Breast epithelium (tissue), 4 donors: ENCODE measurements around the gene TRIM24. TPM values are rescaled to one million over a fixed set of nuclear protein-coding genes. Genes with fewer than 3 reads are reported as not detected.
"Not testable (repeated sequence)": the region's sequence is repeated elsewhere in the genome, so short reads cannot be mapped to it uniquely, and the experiment has no call there.

Experiments used
- DNase-seq, 2 donors: peaks; one replicate each; pipeline ENCODE4 v3.0.0-alpha.2; 2019; ENCODE audit warnings: low spot score in 2 of 2
- H3K27ac ChIP-seq, 2 donors: fragments of 200-600 bp; sonication (generic) in 1 of 2; one replicate each; pipeline ENCODE4 v1.5.1; 2016 to 2019; ENCODE audit warnings: mild to moderate bottlenecking in 1 of 2
- H3K27me3 ChIP-seq, 2 donors: fragments of 200-600 bp; sonication (generic) in 1 of 2; one replicate each; pipeline versions ENCODE4 v1.5.1 to v1.6.0; 2017 to 2019; ENCODE audit warnings: control low read depth in 1 of 2, mild to moderate bottlenecking in 1 of 2
- H3K36me3 ChIP-seq: fragments of 200-600 bp; one replicate; pipeline ENCODE4 v1.5.1; 2019
- H3K4me1 ChIP-seq, 2 donors: fragments of 200-600 bp; sonication (generic); one replicate each; pipeline ENCODE4 v1.5.1; 2016 to 2019; ENCODE audit warnings: control low read depth in 1 of 2
- H3K4me3 ChIP-seq, 3 donors: fragments of 200-600 bp; sonication (generic); 1 replicate in 2 of 3; 2 replicates in 1 of 3; pipeline ENCODE4 v1.5.1; 2016 to 2019; ENCODE audit warnings: mild to moderate bottlenecking in 3 of 3, moderate library complexity in 2 of 3
- H3K9me3 ChIP-seq, 2 donors: fragments of 200-600 bp; sonication (generic) in 1 of 2; one replicate each; pipeline ENCODE4 v1.5.1; 2016 to 2019; ENCODE audit warnings: control low read depth in 1 of 2
- CTCF ChIP-seq, 3 donors: fragments of 450-650 bp; IDR thresholded peaks; one replicate each; pipeline ENCODE4 v1.5.1; 2016 to 2017; ENCODE audit warnings: antibody characterized with exemption in 3 of 3, mild to moderate bottlenecking in 3 of 3, moderate library complexity in 3 of 3
- POLR2A ChIP-seq: fragments of 450-650 bp; IDR thresholded peaks from one replicate; pipeline ENCODE4 v1.6.1; 2016; ENCODE audit warnings: antibody characterized with exemption, mild to moderate bottlenecking, moderate library complexity
- POLR2AphosphoS5 ChIP-seq, 3 donors: sonication (generic); formaldehyde crosslinking; IDR thresholded peaks; one replicate each; pipeline ENCODE4 v1.6.1; 2017; ENCODE audit warnings: antibody characterized with exemption in 3 of 3
- intact Hi-C: fragments of 100-400 bp; cut with DNase I; formaldehyde crosslinking; loops from one replicate; pipeline ENCODE4 v1.15.1; 2023; ENCODE audit warnings: low total_unique reads
- total RNA-seq, 3 donors: library from RNA; depleted of rRNA; stranded (reverse); fragments of >200 nt; gene quantifications; one replicate each; pipeline ENCODE4 v1.1.0, GENCODE V29; 2016

The TRIM24 gene
- total RNA-seq, 3 donors from 2014 or later = 15.0 to 28.1 (median 17.7) TPM

GRCh38 chr7:138478499-138478908 lies 18.4 kb downstream of the TRIM24 start:
- no peak overlapping the region for H3K4me3 ChIP-seq
- no peaks in the 10 kb centered on the region for H3K36me3 ChIP-seq
- H3K27ac ChIP-seq = no peak overlapping the region
- H3K27me3 ChIP-seq = no peaks in the 10 kb centered on the region
- no peak for TF ChIP-seq POLR2A
- TF ChIP-seq CTCF (IDR thresholded peaks at IDR 0.05) = no peak
- no peak for TF ChIP-seq POLR2AphosphoS5 (IDR thresholded peaks at IDR 0.05)
- H3K4me1 ChIP-seq = no peaks in the 10 kb centered on the region
- no peak for DNase-seq
- intact Hi-C loops = no loop called here
- no peaks in the 10 kb centered on the region for H3K9me3 ChIP-seq

- Histone ChIP-seq H3K4me1 (no peaks in the 10 kb centered on the region), H3K4me3 (no peak overlapping the region), H3K9me3 (no peaks in the 10 kb centered on the region), H3K27me3 (no peaks in the 10 kb centered on the region), H3K36me3 (no peaks in the 10 kb centered on the region), H3K27ac (no peak overlapping the region)
- intact Hi-C loops = no loop called here
- no peak for DNase-seq
- TF ChIP-seq CTCF (IDR thresholded peaks at IDR 0.05) (no peak), POLR2A (no peak), POLR2AphosphoS5 (IDR thresholded peaks at IDR 0.05) (no peak)
Observed at GRCh38 chr7:138480527-138480926, 20.5 kb downstream of the TRIM24 start.

- DNase-seq = no peak
- no peaks in the 10 kb centered on the region for H3K36me3 ChIP-seq
- TF ChIP-seq POLR2A = no peak
- no peak for TF ChIP-seq CTCF (IDR thresholded peaks at IDR 0.05)
- no peak for TF ChIP-seq POLR2AphosphoS5 (IDR thresholded peaks at IDR 0.05)
- intact Hi-C loops = no loop called here
- no peaks in the 10 kb centered on the region for H3K4me1 ChIP-seq
- H3K4me3 ChIP-seq = no peak overlapping the region
- no peak overlapping the region for H3K27ac ChIP-seq
- no peaks in the 10 kb centered on the region for H3K9me3 ChIP-seq
- H3K27me3 ChIP-seq = no peaks in the 10 kb centered on the region
Observed at GRCh38 chr7:138481447-138482380, 21.7 kb downstream of the TRIM24 start.

DNA sequence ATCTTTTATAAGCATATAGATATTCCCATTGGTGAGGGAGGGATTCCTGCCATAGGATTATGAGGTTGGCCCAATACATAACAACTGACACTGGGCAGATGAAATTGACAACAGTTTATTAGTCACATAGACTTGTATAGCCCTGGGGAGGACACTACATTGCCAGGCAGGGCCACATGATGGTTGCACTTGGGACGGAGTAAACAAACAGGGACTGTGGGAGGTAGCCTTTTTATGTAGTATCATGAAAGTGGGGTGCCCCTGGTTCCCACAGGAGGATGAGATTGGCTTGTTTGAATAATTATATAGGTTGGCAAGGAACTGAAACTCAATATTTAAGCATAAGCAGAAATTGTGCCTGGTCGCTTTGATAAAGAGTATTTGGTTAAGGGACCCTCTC lies 23.5 kb downstream of the TRIM24 start:
- Histone ChIP-seq H3K4me3 (no peak overlapping the region), H3K36me3 (no peaks in the 10 kb centered on the region), H3K9me3 (no peaks in the 10 kb centered on the region), H3K27ac (no peak overlapping the region), H3K4me1 (no peaks in the 10 kb centered on the region), H3K27me3 (no peaks in the 10 kb centered on the region)
- TF ChIP-seq CTCF (IDR thresholded peaks at IDR 0.05) (no peak), POLR2A (no peak), POLR2AphosphoS5 (IDR thresholded peaks at IDR 0.05) (no peak)
- DNase-seq = no peak
- intact Hi-C loops = no loop called here

DNA sequence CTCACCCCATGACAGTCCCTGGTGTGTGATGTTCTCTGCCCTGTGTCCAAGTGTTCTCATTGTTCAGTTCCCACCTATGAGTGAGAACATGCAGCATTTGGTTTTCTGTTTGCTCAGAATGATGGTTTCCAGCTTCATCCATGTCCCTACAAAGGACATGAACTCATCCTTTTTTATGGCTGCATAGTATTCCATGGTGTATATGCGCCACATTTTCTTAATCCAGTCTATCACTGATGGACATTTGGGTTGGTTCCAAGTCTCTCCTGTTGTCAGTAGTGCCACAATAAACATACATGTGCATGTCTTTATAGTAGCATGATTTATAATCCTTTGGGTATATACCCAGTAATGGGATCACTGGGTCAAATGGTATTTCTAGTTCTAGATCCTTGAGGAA lies 25.4 kb downstream of the TRIM24 start:
- DNase-seq, H3K36me3 ChIP-seq, H3K4me3 ChIP-seq, H3K4me1 ChIP-seq, H3K27ac ChIP-seq, H3K27me3 ChIP-seq, intact Hi-C loops, H3K9me3 ChIP-seq: not testable (repeated sequence)

DNA sequence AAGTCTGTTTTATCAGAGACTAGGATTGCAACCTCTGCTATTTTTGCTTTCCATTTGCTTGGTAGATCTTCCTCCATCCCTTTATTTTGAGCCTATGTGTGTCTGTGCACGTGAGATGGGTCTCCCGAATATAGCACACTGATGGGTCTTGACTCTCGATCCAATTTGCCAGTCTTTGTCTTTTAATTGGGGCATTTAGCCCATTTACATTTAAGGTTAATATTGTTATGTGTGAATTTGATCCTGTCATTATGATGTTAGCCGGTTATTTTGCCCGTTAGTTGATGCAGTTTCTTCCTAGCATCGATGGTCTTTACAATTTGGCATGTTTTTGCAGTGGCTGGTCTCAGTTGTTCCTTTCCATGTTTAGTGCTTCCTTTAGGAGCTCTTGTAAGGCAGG lies 29.1 kb downstream of the TRIM24 start:
- H3K27me3 ChIP-seq, H3K36me3 ChIP-seq, H3K4me1 ChIP-seq, H3K9me3 ChIP-seq, intact Hi-C loops, H3K4me3 ChIP-seq, DNase-seq, H3K27ac ChIP-seq: not testable (repeated sequence)
